GM19328 (cell line): ENCODE results near the gene FYN.

ENCODE experiments used
- ATAC-seq: cut with Tn5 transposase; IDR thresholded peaks from one replicate; pipeline ENCODE4 v1.9.1; 2021; ENCODE audit warnings: mild to moderate bottlenecking, moderate library complexity; ENCODE audit not compliant: unreplicated experiment

The FYN gene

DNA sequence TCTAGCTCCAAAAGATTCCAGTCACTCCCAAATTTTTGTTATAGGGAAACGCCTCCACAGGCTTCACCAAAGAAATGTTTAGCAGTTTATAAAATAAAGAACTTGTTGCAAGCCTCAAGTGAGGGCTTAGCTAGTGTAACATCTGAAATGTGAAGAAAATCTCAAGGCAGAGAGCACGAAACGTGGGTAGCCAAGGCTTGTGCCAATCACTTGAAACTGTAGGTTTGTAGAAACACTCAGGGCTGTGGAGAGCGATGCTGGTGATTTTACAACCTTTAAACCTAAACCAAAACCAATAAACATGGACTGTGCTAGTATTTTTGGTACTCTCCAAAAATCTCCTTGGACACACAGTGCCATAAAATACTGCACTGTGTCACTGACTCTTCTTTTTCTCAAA, 159.4 kb downstream of the FYN start:
- no peak for ATAC-seq

DNA sequence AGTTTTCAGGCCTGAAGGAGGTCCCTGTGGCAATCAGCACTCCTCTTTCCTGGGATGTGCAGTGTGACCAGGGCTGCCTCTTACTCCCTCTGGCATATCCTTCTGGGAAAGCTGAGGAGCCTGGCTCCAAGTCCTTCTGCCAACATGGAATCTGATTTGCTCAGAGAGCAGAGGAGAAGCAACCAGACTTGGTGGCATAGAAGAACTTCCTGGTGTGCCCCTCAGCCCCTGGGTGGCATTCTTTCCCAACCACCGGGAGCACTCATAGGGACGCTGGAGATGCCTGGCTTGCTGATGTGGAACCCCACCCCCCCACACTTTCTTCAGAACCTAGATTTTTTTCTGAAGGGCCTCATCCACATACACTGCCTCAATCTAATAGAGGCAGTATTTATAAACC, 160.0 kb downstream of the FYN start:
- ATAC-seq: no peak

GRCh38 chr6:111711984-111712752, 161.1 kb downstream of the FYN start:
- ATAC-seq: no peak

GRCh38 chr6:111711476-111711875, 161.8 kb downstream of the FYN start:
- no peak for ATAC-seq

- ATAC-seq: no peak
Measured at GRCh38 chr6:111710911-111711310, 162.3 kb downstream of the FYN start.

GRCh38 chr6:111710439-111710838, 162.8 kb downstream of the FYN start:
- ATAC-seq: no peak

DNA sequence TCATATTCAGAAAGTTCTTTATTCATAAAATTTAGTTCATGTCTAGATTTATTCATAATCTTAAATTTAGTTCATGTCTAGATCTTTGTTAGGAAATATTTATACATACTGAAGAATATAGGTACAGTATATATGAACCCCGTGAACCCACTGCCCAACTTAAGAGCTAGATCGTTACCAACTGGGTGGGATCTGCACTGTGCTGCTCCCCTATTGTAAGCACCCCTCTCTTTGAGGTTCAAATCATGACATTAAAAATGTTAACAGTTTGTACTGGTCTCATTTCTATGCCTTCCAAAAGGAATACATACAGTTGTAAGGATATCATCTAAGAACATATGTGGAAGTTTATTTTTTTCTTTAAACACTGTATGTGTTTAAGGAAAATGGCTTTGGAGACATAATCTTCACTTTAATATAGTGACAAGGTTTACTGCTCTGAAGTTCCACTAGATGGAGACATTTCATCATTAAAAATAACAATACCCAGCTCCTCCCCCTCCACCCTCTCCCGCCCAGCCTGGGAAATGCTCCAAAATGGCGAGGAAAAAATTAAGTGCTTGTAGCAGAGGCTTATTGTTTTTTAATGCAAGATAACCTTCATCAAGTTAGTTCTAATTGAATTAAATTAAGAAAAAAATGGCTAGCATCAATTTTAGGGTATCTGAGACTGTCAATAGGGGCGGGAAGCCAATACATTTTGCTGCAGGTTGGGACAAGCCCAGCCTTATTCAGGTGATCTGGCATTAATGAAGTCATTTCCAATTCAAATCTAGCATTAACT, 163.4 kb downstream of the FYN start:
- peak; percentile 59 for ATAC-seq

DNA sequence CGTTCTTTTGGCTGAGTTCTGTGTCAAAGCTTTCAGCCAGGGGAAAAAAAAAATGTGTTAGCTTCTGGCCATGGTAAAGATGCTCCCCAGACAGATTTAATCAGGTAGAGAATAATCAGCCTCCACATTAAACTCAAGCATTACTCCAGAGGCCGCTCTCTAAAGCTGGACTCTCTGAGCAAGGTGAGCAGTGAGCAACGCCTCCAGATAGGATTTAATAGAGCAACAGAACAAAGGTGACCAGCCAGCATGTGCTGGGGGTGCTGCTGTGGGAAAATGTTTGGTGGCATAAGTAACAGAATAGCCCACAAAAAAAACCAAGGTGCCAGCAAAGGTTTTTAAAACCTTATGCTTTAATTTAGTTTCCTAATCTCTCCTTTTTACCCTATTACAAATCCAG, 164.1 kb downstream of the FYN start:
- no peak for ATAC-seq

DNA sequence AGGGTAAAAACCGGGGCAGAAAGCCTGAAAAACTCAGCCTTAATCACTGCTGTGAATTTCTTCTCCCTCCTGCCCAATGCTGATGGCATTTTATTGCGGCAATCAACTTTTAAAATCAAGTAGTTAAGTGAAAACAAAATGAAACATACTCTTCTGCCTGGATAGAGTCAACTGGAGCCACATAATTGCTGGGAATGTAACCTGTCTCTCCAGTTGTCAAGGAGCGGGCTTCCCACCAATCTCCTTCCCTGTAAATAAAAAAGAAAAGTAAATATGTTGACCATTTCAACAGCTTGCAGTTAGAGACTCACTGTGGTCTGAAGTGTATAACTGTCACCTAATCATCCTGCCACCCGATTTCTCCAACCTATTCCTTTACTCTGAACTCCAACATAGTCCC, 165.5 kb downstream of the FYN start:
- no peak for ATAC-seq

DNA sequence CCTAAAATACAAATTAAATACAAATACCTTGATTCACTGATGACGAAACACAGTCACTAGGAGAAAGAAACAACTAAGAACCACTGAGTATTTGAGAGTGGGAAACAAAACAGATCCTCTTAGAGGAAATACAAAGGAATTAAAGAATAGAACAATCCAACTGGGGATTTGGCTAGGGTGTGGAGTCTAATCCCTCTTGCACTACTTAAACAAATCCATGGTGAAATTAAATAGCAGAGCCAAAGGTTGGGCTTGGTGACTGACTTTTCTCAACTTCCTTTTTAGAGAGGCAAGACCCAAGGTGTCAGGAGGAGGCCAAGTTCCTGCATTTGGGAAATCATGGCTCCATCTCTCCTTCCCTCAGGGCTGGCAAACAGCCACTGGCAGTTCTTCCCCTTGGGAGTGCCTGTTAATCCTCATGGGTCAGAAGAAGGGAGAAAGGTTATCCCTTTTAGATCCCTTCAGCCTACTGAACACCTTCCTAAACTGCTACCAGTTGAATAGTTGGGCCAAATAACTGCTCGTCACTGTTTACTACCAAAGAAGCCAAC, 166.3 kb downstream of the FYN start:
- ATAC-seq: no peak

GRCh38 chr6:111703723-111704122, 169.5 kb downstream of the FYN start:
- ATAC-seq: no peak

- ATAC-seq: no peak
Measured at GRCh38 chr6:111702268-111702667, 171.0 kb downstream of the FYN start.

DNA sequence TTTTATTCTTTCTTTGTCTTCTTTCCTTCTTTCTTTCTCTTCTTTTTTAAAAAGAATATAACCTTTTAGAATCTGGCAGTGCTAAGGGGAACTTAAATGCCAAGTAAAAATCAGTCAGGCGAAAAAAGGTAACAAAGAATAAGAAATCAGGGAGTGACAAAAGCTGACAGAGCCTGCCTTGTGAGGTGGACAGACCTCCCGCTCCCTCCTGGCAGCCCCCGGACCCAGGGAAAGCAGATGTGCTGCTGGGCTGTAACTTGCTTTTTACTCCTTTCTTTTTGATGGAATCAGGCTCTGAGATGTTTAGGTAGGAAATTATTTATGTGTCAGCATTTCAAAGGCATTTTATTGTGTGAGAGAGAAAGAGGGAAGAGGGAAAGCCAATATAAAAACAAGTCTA, 172.1 kb downstream of the FYN start:
- ATAC-seq: no peak

DNA sequence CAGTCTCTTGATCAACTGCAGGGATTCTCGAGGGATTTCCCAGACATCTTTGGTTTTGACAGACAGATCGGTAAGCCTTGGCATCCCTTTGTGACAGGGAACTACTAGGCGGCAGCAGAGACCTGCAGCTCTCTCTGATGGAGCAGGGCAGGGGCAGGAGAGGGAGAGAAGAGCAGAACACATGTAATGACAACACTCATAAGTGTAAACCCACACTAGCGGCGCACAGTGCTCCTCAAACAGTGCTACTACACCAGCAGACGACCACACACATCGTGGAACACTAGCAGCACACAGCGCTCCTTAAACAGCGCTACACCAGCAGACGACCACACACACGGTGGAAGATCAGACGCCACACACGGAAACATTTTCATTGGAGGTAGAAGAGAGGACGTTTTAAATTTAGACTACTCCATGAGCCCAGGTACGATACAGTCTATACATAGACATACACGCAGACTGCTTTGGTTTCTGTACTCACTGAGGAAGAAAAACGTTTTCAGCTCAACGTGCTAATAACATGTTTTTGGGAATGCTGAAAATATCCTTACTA, 173.0 kb downstream of the FYN start:
- no peak for ATAC-seq

DNA sequence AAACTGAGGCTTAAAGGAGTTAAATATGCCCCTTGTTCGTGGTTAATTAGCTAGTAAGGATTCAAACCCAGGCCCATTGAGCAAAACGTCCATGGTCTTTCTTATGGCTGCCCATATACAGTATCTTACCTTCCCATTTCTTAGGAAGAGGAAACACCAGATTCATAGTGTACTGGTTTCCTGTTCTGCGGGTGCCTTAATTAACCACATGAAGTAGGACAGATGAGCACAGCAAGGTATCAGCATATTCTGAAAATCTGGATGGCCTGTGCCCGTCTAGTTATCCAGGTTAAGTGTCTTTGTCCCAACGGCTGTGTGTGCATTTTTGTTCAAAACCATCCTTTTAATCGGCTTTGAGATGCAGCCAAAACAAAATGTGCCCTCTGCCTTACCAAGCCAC, 174.1 kb downstream of the FYN start:
- no peak for ATAC-seq

GRCh38 chr6:111696814-111697213, 176.4 kb downstream of the FYN start:
- no peak for ATAC-seq

DNA sequence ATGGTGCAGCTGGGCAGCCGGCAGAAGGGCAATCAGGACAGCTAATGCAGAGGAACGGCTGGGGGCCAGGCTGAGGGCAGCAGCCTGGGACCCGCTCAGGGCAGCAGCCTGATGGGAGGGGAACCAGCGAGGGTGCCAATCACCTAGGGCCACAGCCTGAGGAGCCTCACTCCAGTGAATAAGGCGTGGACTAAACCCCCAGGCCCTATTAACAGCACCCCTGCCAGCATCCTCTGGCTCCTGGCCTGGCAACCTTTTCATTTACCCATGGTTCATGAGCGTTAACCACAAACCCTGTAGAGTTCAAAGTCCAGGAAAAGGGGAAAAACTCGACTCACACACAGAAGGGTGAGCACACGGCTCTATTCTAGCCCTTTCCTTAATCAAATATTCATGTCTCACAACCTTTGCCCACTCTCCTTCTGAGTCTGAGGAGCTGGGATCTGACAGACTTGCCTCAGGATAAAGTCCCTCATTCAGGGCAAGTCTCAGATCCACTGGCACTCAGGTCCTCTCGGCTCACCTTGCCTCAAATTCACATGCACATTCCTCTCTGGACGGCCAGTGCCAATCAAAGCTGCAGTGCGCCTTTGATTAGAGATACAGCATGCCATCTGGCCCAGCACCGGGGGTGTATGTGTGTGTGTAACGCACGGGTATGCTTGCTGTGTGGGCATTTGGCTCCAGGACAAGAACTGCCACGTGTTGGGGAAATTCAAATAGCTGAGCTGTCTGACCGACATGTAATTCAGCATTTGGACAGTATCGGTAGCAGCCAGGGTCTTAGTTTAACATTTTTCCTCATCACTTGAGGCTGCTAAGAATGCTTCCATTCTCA, 180.7 kb downstream of the FYN start:
- ATAC-seq: no peak

DNA sequence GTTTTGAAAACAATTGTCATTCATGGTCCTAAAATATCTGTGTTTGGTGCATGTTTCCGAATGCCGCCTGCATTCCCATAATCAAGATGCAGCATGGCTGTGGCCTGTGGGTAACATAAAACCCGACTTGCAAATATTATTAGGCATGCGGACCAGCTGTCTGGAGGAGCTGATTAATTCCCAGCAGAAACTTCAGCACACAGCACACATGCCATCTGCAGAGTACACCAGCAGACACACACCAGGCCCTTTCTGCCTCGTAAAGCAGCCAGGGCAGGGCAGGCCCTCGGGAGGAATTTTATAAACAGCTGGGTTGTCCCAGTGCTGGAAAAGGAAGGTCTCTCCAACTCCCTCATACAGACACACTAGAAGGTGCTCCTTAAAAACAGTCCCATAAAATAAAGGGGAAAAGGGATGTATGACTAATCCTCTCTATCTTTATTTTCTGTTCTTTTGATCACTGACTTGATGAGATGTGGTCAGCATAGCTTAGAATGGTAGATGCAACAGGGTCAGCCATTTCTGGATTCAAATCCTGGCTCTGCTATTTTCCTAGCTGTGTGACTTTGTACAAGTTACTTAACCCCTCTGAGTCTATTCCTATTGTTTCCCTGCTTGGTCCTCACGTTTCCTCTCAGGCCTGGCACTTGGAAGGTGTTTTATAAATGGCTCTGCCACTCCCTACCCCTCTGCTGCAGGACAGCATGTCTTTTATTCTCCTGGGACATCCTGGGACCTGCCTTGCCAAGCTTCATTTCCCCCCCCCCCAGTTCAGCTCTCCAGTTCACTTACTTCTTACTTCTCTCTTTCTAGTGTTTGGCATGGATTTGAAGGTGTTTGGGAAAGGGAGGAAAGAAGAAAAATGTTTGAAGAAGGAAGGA, 181.7 kb downstream of the FYN start:
- ATAC-seq: no peak

- no peak for ATAC-seq
Measured at GRCh38 chr6:111689946-111690345, 183.3 kb downstream of the FYN start.

DNA sequence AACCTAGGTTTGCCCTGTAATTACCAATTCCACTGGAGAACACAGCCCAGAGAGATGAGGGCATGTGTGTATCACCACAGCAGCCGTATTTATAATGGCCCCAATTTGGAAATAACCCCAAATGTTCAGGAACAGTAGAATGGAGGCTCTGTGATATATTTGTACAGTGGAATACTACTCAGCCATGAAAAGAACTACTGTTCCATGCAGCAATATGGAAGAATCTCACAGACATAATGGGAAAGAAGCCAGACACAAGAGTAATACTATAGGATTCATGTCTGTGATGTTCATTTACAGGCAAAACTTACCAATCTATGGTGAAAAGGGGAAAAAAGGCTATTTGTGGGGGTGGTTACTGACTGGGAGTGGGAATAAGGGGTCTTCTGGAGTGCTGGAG, 183.8 kb downstream of the FYN start:
- no peak for ATAC-seq
